Nephron (organoid): ENCODE measurements around the gene EDN2.
A peak's percentile ranks its signal among the peaks of the same experiment; 100 is the strongest.

Experiments used
- H3K27ac Mint-ChIP-seq, 3 experiments: 2 replicates each; pipeline ENCODE4 v1.8.0; 2020; ENCODE audit warnings: mixed read lengths in 3 of 3, mild to moderate bottlenecking in 2 of 3, moderate library complexity in 1 of 3
- H3K27me3 Mint-ChIP-seq: 2 replicates; pipeline ENCODE4 v1.8.0; 2021; ENCODE audit warnings: low read depth, mild to moderate bottlenecking, moderate library complexity, mixed read lengths
- H3K36me3 Mint-ChIP-seq: 2 replicates; pipeline ENCODE4 v1.8.0; 2020; ENCODE audit warnings: low read depth, mixed read lengths
- H3K4me1 Mint-ChIP-seq: 2 replicates; pipeline ENCODE4 v1.8.0; 2020; ENCODE audit warnings: mixed read lengths
- H3K4me3 Mint-ChIP-seq, 3 experiments: 2 replicates each; pipeline ENCODE4 v1.8.0; 2020; ENCODE audit warnings: mild to moderate bottlenecking in 3 of 3, mixed read lengths in 3 of 3, moderate library complexity in 2 of 3
- H3K9me3 Mint-ChIP-seq: 2 replicates; pipeline ENCODE4 v1.8.0; 2020; ENCODE audit warnings: mixed read lengths
- CTCF ChIP-seq, 3 experiments: fragments of 200-600 bp; sonication (generic); IDR thresholded peaks; one replicate each; pipeline ENCODE4 v1.5.0; 2021; ENCODE audit warnings: antibody characterized with exemption in 3 of 3; ENCODE audit not compliant: unreplicated experiment in 3 of 3

EDN2 gene

GRCh38 chr1:41510531-41511238, 26.2 kb upstream of the EDN2 start:
- no peaks in the 10 kb centered on the region for H3K36me3 Mint-ChIP-seq
- no peak for TF ChIP-seq CTCF (IDR thresholded peaks at IDR 0.05; ENCODE audit: unreplicated experiment in 3 of 3)

GRCh38 chr1:41509270-41509671, 24.8 kb upstream of the EDN2 start:
- Mint-ChIP-seq H3K9me3 (no peaks in the 10 kb centered on the region), H3K4me1 (peaks cover 26% of the 10 kb centered on the region), H3K27me3 (peaks cover 11% of the 10 kb centered on the region), H3K27ac (no peak overlapping the region), H3K36me3 (no peaks in the 10 kb centered on the region), H3K4me3 (no peak overlapping the region)
- no peak for TF ChIP-seq CTCF (IDR thresholded peaks at IDR 0.05; ENCODE audit: unreplicated experiment in 3 of 3)

More at GRCh38 chr1:41510531-41511238, 26.2 kb upstream of the EDN2 start:
- Mint-ChIP-seq H3K9me3 (no peaks in the 10 kb centered on the region), H3K27ac (no peak overlapping the region), H3K27me3 (peaks cover 13% of the 10 kb centered on the region), H3K4me1 (peaks cover 14% of the 10 kb centered on the region), H3K4me3 (no peak overlapping the region)

GRCh38 chr1:41508290-41508689, 23.8 kb upstream of the EDN2 start:
- no peak for TF ChIP-seq CTCF (IDR thresholded peaks at IDR 0.05; ENCODE audit: unreplicated experiment in 3 of 3)
- no peaks in the 10 kb centered on the region for H3K36me3 Mint-ChIP-seq
- no peak overlapping the region for H3K4me3 Mint-ChIP-seq
- H3K27me3 Mint-ChIP-seq: peaks cover 16% of the 10 kb centered on the region
- H3K9me3 Mint-ChIP-seq: no peaks in the 10 kb centered on the region
- peaks cover 36% of the 10 kb centered on the region for H3K4me1 Mint-ChIP-seq
- H3K27ac Mint-ChIP-seq: no peak overlapping the region

GRCh38 chr1:41507836-41508235, 23.4 kb upstream of the EDN2 start:
- Mint-ChIP-seq H3K4me3 (no peak overlapping the region), H3K27ac (no peak overlapping the region), H3K4me1 (peaks cover 38% of the 10 kb centered on the region), H3K9me3 (no peaks in the 10 kb centered on the region), H3K27me3 (peaks cover 16% of the 10 kb centered on the region), H3K36me3 (no peaks in the 10 kb centered on the region)
- TF ChIP-seq CTCF (IDR thresholded peaks at IDR 0.05; ENCODE audit: unreplicated experiment in 3 of 3): no peak

GRCh38 chr1:41507110-41507720, 22.7 kb upstream of the EDN2 start:
- Mint-ChIP-seq H3K9me3 (no peaks in the 10 kb centered on the region), H3K4me3 (no peak overlapping the region), H3K27me3 (peaks cover 16% of the 10 kb centered on the region), H3K27ac (peak overlapping the region; percentile 28 to 85 (median 84)), H3K4me1 (peaks cover 44% of the 10 kb centered on the region), H3K36me3 (no peaks in the 10 kb centered on the region)
- TF ChIP-seq CTCF (IDR thresholded peaks at IDR 0.05; ENCODE audit: unreplicated experiment in 3 of 3): no peak
